WERI-Rb-1 (cell line): ENCODE data around the gene KRCC1.

Experiments used
- DNase-seq: peaks from one replicate; pipeline ENCODE4 v3.0.0-alpha.2; 2020
- H3K27ac ChIP-seq: fragments of 250-450 bp; sonication (Bioruptor Pico); 2 replicates; pipeline ENCODE4 v1.5.1; 2020; ENCODE audit warnings: mild to moderate bottlenecking, moderate library complexity
- H3K27me3 ChIP-seq: fragments of 250-450 bp; sonication (Bioruptor Pico); 2 replicates; pipeline ENCODE4 v1.5.1; 2021; ENCODE audit warnings: mild to moderate bottlenecking, low read depth, moderate library complexity; ENCODE audit not compliant: insufficient read depth, severe bottlenecking
- H3K36me3 ChIP-seq: fragments of 250-450 bp; sonication (Bioruptor Pico); 2 replicates; pipeline ENCODE4 v1.5.1; 2020; ENCODE audit warnings: mild to moderate bottlenecking, moderate library complexity
- H3K4me3 ChIP-seq: 2 replicates; pipeline ENCODE4 v1.5.1; 2011; ENCODE audit warnings: low read depth, mild to moderate bottlenecking, control low read depth, low read length
- H3K9me3 ChIP-seq: fragments of 250-450 bp; sonication (Bioruptor Pico); 2 replicates; pipeline ENCODE4 v1.5.1; 2021; ENCODE audit warnings: mild to moderate bottlenecking, moderate library complexity; ENCODE audit not compliant: severe bottlenecking
- TF ChIP-seq, protein P1 (sequence below): IDR thresholded peaks from 2 replicates; pipeline ENCODE4 v1.5.1; 2011; ENCODE audit warnings: low read depth, mild to moderate bottlenecking, control low read depth, inconsistent platforms, low read length

Gene KRCC1

DNA sequence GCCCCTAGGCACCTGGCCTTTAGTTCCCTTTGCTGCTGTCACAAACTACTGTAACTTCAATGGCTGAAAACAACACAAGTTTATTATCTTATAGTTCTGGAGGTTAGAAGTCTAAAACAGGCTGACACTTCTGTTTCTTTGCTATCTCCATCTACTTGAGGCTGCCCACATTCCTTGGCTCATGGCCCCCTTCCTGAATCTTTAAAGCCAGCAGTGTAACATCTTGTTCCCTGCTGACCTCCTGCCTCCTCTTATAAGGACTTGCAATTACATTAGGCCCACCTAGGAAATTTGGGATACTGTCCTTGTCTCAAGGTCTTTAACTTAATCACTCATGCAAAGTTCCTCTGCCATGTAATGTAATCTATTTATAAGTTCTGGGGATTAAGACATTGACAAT, 18.6 kb upstream of the KRCC1 start:
- no peak overlapping the region for H3K4me3 ChIP-seq
- H3K27ac ChIP-seq = no peak overlapping the region
- TF ChIP-seq, protein P1, sequence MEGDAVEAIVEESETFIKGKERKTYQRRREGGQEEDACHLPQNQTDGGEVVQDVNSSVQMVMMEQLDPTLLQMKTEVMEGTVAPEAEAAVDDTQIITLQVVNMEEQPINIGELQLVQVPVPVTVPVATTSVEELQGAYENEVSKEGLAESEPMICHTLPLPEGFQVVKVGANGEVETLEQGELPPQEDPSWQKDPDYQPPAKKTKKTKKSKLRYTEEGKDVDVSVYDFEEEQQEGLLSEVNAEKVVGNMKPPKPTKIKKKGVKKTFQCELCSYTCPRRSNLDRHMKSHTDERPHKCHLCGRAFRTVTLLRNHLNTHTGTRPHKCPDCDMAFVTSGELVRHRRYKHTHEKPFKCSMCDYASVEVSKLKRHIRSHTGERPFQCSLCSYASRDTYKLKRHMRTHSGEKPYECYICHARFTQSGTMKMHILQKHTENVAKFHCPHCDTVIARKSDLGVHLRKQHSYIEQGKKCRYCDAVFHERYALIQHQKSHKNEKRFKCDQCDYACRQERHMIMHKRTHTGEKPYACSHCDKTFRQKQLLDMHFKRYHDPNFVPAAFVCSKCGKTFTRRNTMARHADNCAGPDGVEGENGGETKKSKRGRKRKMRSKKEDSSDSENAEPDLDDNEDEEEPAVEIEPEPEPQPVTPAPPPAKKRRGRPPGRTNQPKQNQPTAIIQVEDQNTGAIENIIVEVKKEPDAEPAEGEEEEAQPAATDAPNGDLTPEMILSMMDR = no peak
- no peaks in the 10 kb centered on the region for H3K36me3 ChIP-seq
- H3K9me3 ChIP-seq = no peaks in the 10 kb centered on the region
- no peak for DNase-seq
- peaks cover 29% of the 10 kb centered on the region for H3K27me3 ChIP-seq

DNA sequence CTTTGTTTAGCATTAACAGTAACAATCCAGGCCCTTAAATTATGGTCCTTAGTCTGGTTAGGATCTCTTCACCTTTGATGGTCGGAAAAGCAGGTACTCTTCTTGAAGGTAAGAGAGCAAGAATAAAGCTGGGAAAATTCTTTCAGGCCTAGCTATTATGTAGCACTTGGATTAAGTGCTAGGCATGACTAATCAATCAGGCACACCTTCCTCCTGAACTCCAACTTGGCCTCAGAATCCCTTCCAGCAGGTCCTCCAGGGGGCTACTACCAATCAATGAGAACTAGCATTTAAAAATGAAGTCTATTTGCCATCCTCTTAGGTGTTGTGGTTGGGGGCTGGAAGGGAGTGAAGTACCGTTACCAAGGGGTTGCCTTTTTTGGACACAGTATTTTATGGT, 15.8 kb upstream of the KRCC1 start:
- DNase-seq = no peak
- TF ChIP-seq, protein P1 = no peak
- no peak overlapping the region for H3K27ac ChIP-seq

DNA sequence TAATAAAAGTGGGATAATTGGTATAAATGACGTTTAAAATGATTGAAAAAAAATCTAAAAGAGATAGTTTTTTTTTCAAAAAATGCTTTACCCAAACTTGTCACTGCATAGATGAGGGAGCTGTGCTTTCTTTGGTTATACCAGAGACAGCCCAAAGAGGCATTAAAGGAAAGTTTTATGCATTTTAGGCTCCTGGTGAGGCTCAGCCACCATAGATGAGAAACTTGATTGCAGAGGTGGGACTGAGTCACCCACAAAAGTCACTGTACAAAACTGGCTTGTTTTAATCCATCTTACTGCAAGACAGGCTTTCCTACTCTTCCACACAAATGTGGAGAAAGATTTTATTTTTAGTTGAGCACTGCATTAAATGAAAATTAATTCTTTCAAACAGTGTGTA, 14.5 kb upstream of the KRCC1 start:
- TF ChIP-seq, protein P1 = no peak
- Histone ChIP-seq H3K36me3 (no peaks in the 10 kb centered on the region), H3K27ac (no peak overlapping the region), H3K4me3 (no peak overlapping the region), H3K27me3 (peaks cover 5% of the 10 kb centered on the region), H3K9me3 (no peaks in the 10 kb centered on the region)
- DNase-seq = no peak

More for the DNA sequence above, 15.8 kb upstream of the KRCC1 start:
- Histone ChIP-seq H3K36me3 (no peaks in the 10 kb centered on the region), H3K27me3 (peaks cover 11% of the 10 kb centered on the region), H3K4me3 (no peak overlapping the region), H3K9me3 (no peaks in the 10 kb centered on the region)

DNA sequence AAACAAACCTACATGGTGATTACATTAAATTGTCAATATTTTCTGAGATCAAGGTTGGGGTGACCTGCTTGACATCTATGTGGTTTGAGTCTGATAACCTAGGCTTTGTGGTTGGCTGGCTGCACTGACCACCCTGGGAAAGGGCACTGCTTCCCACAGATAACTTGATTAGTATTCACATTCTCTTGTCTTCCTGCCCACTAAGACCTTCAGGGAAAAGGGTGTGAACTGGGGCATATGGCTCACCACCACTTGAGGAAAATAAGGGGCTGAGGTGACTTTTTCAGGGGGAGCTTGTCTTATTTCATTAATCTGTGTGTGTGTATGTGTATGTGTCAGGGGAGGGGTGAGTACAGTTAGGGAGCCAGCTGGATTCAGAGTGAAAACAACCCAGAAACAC, 13.5 kb upstream of the KRCC1 start:
- no peak overlapping the region for H3K27ac ChIP-seq
- H3K27me3 ChIP-seq = peaks cover 5% of the 10 kb centered on the region
- H3K36me3 ChIP-seq = no peaks in the 10 kb centered on the region
- DNase-seq = no peak
- H3K9me3 ChIP-seq = no peaks in the 10 kb centered on the region
- no peak overlapping the region for H3K4me3 ChIP-seq
- TF ChIP-seq, protein P1 = no peak

DNA sequence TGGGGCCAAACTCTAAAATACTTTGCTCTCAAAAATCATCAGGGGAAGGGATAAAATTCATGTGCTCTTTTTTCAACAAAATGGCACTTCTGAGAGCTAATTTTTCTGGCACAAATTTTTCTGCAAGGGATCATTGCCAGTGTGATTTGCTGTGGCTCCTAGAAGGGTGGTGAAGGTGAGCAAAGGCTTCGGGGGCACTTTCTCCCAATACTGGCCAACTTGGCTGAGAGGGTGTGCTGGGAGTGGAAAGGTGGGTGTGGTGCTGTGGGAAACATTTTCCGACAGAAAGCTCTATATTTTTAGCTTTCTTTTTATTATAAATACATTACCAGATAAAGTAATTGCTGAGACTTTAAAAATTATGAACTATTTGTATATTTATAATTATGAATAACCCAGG, 12.5 kb upstream of the KRCC1 start:
- TF ChIP-seq, protein P1 = no peak

DNA sequence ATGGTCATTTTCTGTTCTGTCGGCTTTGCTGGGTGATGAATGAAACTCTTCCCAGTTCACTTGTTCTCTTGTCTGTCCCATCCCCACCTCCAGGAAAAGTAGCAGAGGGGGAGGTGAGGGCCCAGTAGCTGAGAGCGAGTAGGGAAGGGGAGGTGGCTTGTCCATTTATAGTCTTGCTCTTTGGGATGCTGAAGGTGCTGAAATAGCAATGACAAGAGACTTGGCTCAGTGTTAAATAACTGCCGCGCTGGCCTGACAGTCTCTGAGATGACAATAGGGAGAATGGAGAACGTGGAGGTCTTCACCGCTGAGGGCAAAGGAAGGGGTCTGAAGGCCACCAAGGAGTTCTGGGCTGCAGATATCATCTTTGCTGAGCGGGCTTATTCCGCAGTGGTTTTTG, 12.0 kb upstream of the KRCC1 start, which contains the start of gene SMYD1:
SMYD1 (plus strand) TSS at position 228 of the 400 bp plus-strand sequence; CDS start at position 268, 40 bp downstream.
- Histone ChIP-seq H3K9me3 (no peaks in the 10 kb centered on the region), H3K36me3 (no peaks in the 10 kb centered on the region), H3K4me3 (no peak within 1 kb of the TSS), H3K27ac (no peak within 1 kb of the TSS), H3K27me3 (peaks cover 5% of the 10 kb centered on the region)
- no peak for DNase-seq
- TF ChIP-seq, protein P1 = no peak

More for the DNA sequence above, 12.5 kb upstream of the KRCC1 start:
- Histone ChIP-seq H3K36me3 (no peaks in the 10 kb centered on the region), H3K4me3 (no peak overlapping the region), H3K27me3 (peaks cover 5% of the 10 kb centered on the region), H3K9me3 (no peaks in the 10 kb centered on the region), H3K27ac (no peak overlapping the region)
- no peak for DNase-seq
